HG02973 (cell line): ENCODE data around the gene KANSL3.

Experiments
- ATAC-seq: cut with Tn5 transposase; IDR thresholded peaks from one replicate; pipeline ENCODE4 v1.9.1; 2021; ENCODE audit warnings: moderate library complexity; ENCODE audit not compliant: unreplicated experiment

Gene KANSL3

GRCh38 chr2:96608469-96609455, 29.4 kb downstream of the KANSL3 start:
- ATAC-seq = no peak

- no peak for ATAC-seq
Measured at GRCh38 chr2:96604104-96604503, 34.0 kb downstream of the KANSL3 start.

- no peak for ATAC-seq
Measured at GRCh38 chr2:96602330-96602823, 35.7 kb downstream of the KANSL3 start.

GRCh38 chr2:96601382-96602292, 36.5 kb downstream of the KANSL3 start:
- ATAC-seq = no peak

GRCh38 chr2:96599941-96600340, 38.2 kb downstream of the KANSL3 start:
- no peak for ATAC-seq

GRCh38 chr2:96596596-96596995, 41.5 kb downstream of the KANSL3 start:
- ATAC-seq = no peak

GRCh38 chr2:96594691-96595152, 43.4 kb downstream of the KANSL3 start:
- no peak for ATAC-seq

GRCh38 chr2:96594282-96594681, 43.8 kb downstream of the KANSL3 start:
- no peak for ATAC-seq

- no peak for ATAC-seq
Measured at GRCh38 chr2:96591494-96591893, 46.6 kb downstream of the KANSL3 start.

- no peak for ATAC-seq
Measured at GRCh38 chr2:96591054-96591453, 47.1 kb downstream of the KANSL3 start.

GRCh38 chr2:96587843-96588242, 50.3 kb downstream of the KANSL3 start:
- ATAC-seq = no peak

GRCh38 chr2:96584017-96584416, 54.1 kb downstream of the KANSL3 start:
- no peak for ATAC-seq

GRCh38 chr2:96580771-96581170, 57.3 kb downstream of the KANSL3 start:
- ATAC-seq = no peak

GRCh38 chr2:96579422-96579821, 58.7 kb downstream of the KANSL3 start:
- no peak for ATAC-seq

GRCh38 chr2:96578731-96579130, 59.4 kb downstream of the KANSL3 start:
- ATAC-seq = no peak

GRCh38 chr2:96577501-96577900, 60.6 kb downstream of the KANSL3 start:
- no peak for ATAC-seq

- ATAC-seq = no peak
Measured at GRCh38 chr2:96575785-96576456, 62.2 kb downstream of the KANSL3 start.

GRCh38 chr2:96574364-96574763, 63.7 kb downstream of the KANSL3 start:
- ATAC-seq = no peak

- no peak for ATAC-seq
Measured at GRCh38 chr2:96568094-96568493, 70.0 kb downstream of the KANSL3 start.

GRCh38 chr2:96565111-96565510, 73.0 kb downstream of the KANSL3 start:
- ATAC-seq = no peak

GRCh38 chr2:96564563-96564962, 73.5 kb downstream of the KANSL3 start:
- no peak for ATAC-seq
